Heart right ventricle (tissue), 16 donors: ENCODE data around the gene TMEM167B. TPM values are rescaled to one million over a fixed set of nuclear protein-coding genes. Genes with fewer than 3 reads are reported as not detected.
A peak's percentile ranks its signal among the peaks of the same experiment; 100 is the strongest.

Experiments
- ATAC-seq, 8 donors: fragments of 200-7000 bp; cut with Tn5 transposase; one replicate each; pipeline ENCODE4 v1.9.1; 2020; ENCODE audit warnings: mild to moderate bottlenecking in 8 of 8, moderate library complexity in 8 of 8, moderate number of reproducible peaks in 1 of 8
- DNase-seq, 2 donors: peaks; one replicate each; pipeline ENCODE4 v3.0.0-alpha.2; 2020
- H3K27ac ChIP-seq, 10 donors: fragments of 200-600 bp; sonication (generic) in 2 of 10; one replicate each; pipeline versions ENCODE4 v1.5.0 to v1.8.0; 2020 to 2022; ENCODE audit warnings: mild to moderate bottlenecking in 3 of 10
- H3K27me3 ChIP-seq, 7 donors: fragments of 200-600 bp; one replicate each; pipeline ENCODE4 v1.8.0; 2021 to 2022; ENCODE audit warnings: mild to moderate bottlenecking in 2 of 7
- H3K36me3 ChIP-seq, 9 donors: fragments of 200-600 bp; sonication (generic) in 1 of 9; one replicate each; pipeline versions ENCODE4 v1.5.0 to v1.8.0; 2020 to 2022; ENCODE audit warnings: mild to moderate bottlenecking in 2 of 9
- H3K4me1 ChIP-seq, 9 donors: fragments of 200-600 bp; sonication (generic) in 1 of 9; one replicate each; pipeline versions ENCODE4 v1.5.0 to v1.8.0; 2020 to 2022; ENCODE audit warnings: mild to moderate bottlenecking in 4 of 9
- H3K4me3 ChIP-seq, 10 donors: fragments of 200-600 bp; sonication (generic) in 2 of 10; one replicate each; pipeline versions ENCODE4 v1.5.0 to v1.8.0; 2020 to 2022; ENCODE audit warnings: mild to moderate bottlenecking in 7 of 10, moderate library complexity in 2 of 10
- H3K9me3 ChIP-seq, 11 donors: fragments of 200-600 bp in 10 of 11; sonication (generic) in 2 of 11; one replicate each; pipeline versions ENCODE4 v1.5.0 to v1.8.0; 2013 to 2022; ENCODE audit warnings: mild to moderate bottlenecking in 2 of 11, control low read depth in 1 of 11, moderate library complexity in 1 of 11
- WGBS, 2 donors: extraction: QIAGEN DNeasy Blood & Tissue Kit; methylation state at CpG; one replicate each; pipeline ENCODE4 v1.1.7; 2013; ENCODE audit warnings: inconsistent platforms in 1 of 2; 5-methylcytosine and 5-hydroxymethylcytosine counted together
- intact Hi-C, 10 donors: fragments of 100-400 bp; cut with DNase I; formaldehyde crosslinking; loops; one replicate each; pipeline versions ENCODE4 v1.11.1 to v1.14.2; 2022
- polyA plus RNA-seq, 2 donors: library from polyadenylated mRNA; stranded (reverse); fragments of 200-250 nt; gene quantifications; one replicate each; pipeline ENCODE4 v1.2.3, GENCODE V29; 2013
- total RNA-seq, 10 donors: library from RNA; stranded (reverse); fragmentation: NEBNext Ultra II Directional in 3 of 10; extraction: Animal tissue kit (Norgen Biotek cat#: 25700) in 3 of 10; gene quantifications; one replicate each; pipeline versions ENCODE4 v1.2.1 to v1.2.4, GENCODE V29; 2021 to 2023
- TF ChIP-seq, protein P1 (sequence below), 9 donors: fragments of 200-600 bp; sonication (generic) in 2 of 9; IDR thresholded peaks; one replicate each; pipeline versions ENCODE4 v1.5.0 to v1.8.0; 2021 to 2022; ENCODE audit warnings: antibody characterized with exemption in 9 of 9, mild to moderate bottlenecking in 5 of 9, moderate library complexity in 1 of 9
- donor health status: Arrhythmogenic right ventricular cardiomyopathy.
- donor health status: ischemic (EF 13 %, LVEDD 7.1; RV severe dilation, severe dysfunction).
- donor health status: healthy with polysubstance abuse.
- donor health status: DM: no; HTN: yes; CAD: no.
- donor health status: DM: no; HTN: no; CAD: no.
- donor health status: ischemic (EF 25% LVEDD 6.9; RV normal size, moderate dysfunction).
- donor health status: ischemic (EF 25% LVEDD 5.7; RV mildly dilated, moderate dysfunction).
- donor health status: healthy.
- donor health status: DM: yes; HTN: yes; CAD: no.
- donor health status: Ischemic cardiomyopathy.
- donor health status: ischemic (EF 35%, LVEDD 5.7; RV mildly dilated, moderate dysfunction).
- donor health status: nonischemic (EF 11% LVEDD 7.7; RV severe dilation, severe dysfunction).
- donor health status: DM: yes; HTN: yes; CAD: no.
- donor health status: PGD.
- donor health status: ischemic (EF 29% LVEDD 5.4; RV normal size, mild dysfunction).
- donor health status: nonischemic (EF 23%, LVEDD 6.1; RV moderate dilation, normal function).

TMEM167B gene
- total and polyA plus RNA-seq, 12 donors, result 12.0 to 52.9 (median 40.5) TPM

DNA sequence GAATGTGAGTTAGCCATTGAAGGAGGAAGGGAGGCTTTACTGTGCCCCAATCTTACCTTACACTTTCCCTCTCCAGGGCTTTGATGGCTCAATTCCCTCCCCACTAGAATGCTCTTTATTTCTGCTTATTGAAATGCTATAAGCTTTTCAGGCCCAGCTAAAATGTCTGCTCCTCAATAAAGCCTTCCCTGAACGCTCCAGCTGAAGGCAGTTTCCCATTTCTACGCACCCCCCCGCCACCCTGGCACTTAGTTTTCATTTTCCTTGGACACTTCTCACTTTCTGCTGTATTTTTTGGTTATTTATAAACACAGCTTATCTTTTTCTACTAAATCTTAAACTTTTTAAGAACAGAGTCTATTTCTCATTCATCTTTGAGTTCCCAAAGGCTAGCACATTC, 7.1 kb upstream of the TMEM167B start:
- TF ChIP-seq, protein P1, sequence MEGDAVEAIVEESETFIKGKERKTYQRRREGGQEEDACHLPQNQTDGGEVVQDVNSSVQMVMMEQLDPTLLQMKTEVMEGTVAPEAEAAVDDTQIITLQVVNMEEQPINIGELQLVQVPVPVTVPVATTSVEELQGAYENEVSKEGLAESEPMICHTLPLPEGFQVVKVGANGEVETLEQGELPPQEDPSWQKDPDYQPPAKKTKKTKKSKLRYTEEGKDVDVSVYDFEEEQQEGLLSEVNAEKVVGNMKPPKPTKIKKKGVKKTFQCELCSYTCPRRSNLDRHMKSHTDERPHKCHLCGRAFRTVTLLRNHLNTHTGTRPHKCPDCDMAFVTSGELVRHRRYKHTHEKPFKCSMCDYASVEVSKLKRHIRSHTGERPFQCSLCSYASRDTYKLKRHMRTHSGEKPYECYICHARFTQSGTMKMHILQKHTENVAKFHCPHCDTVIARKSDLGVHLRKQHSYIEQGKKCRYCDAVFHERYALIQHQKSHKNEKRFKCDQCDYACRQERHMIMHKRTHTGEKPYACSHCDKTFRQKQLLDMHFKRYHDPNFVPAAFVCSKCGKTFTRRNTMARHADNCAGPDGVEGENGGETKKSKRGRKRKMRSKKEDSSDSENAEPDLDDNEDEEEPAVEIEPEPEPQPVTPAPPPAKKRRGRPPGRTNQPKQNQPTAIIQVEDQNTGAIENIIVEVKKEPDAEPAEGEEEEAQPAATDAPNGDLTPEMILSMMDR (IDR thresholded peaks at IDR 0.05), result no peak
- WGBS, 2 donors, result 92 to 96% methylated on average over 3 of the region's 3 CpGs
- intact Hi-C loops, result no loop called here
- no peak for DNase-seq
- Histone ChIP-seq H3K27ac (no peak overlapping the region), H3K4me3 (no peak overlapping the region), H3K4me1 (peaks cover 0 to 15% (median 5%) of the 10 kb centered on the region in 9 donors), H3K27me3 (no peaks in the 10 kb centered on the region), H3K36me3 (no peaks in the 10 kb centered on the region), H3K9me3 (no peaks in the 10 kb centered on the region)
- no peak for ATAC-seq

DNA sequence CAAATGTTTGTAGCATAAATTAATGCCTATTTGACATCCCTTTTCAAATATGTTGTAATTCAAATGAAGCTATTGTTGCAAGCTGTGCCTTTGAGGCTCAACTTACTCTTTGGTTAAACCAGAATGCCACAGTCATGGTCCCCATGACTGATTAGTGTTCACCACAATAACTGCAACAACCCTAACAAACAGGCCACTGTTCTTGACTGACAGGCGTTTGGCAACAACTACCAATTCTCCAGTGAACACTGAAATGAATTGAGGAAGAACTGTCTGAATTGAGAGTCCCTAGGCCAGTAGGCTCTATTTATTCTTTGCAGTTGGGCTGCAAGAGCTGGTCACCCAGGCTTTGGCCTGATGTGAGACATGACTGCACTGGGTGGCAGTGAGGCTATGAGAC, 6.6 kb upstream of the TMEM167B start:
- no peaks in the 10 kb centered on the region for H3K27me3 ChIP-seq
- 64 to 73% methylated on average over 1 of the region's 1 CpG for WGBS, 2 donors
- TF ChIP-seq, protein P1 (IDR thresholded peaks at IDR 0.05), result no peak
- DNase-seq (no peak), ATAC-seq (no peak)
- no peaks in the 10 kb centered on the region for H3K9me3 ChIP-seq
- H3K27ac ChIP-seq, result no peak overlapping the region
- intact Hi-C loops, result no loop called here
- H3K4me1 ChIP-seq, result peaks cover 2 to 17% (median 5%) of the 10 kb centered on the region in 9 donors
- no peaks in the 10 kb centered on the region for H3K36me3 ChIP-seq
- H3K4me3 ChIP-seq, result no peak overlapping the region

DNA sequence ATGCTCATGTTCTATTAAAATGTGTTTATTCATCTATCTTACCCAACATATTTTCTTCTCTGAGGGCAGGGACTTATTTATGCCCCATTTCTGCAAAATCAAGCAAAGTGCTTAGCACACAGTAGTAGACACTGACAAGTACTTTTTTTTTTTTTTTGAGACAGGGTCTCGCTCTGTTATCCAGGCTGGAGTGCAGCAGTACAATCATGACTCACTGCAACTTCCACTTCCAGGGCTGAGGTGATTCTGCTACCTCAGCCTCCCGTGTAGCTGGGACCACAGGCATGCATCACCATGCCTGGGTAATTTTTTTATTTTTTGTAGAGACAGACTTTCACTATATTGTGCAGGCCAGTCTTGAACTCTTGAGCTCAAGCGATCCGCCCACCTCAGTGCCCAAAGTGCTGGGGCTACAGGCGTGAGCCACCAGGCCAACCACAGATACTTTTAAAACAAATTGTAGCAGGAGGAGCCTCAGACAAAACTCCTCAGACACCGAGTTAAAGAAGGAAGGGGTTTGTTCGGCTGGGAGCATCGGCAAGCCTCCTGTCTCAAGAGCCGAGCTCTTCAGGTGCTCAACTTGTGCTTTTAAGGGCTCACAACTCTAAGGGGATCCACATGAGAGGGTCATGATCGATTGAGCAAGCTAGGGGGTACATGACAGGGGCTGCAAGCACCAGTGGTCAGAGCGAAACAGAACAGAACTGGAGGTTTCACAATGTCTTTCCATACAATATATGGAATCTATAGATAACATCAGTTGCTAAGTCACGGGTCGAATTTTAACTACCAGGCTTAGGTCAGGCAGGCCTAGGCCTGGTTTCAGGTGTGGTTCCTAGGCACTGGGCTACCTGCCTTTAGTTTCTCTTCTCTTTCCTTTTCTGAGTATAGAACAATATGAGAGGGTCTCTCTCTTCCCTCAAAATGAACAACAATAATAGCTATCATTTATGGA, 5.7 kb upstream of the TMEM167B start:
- 87 to 90% methylated on average over 13 of the region's 13 CpGs for WGBS, 2 donors
- intact Hi-C loops, result no loop called here
- H3K4me1 ChIP-seq, result peaks cover 0 to 21% (median 10%) of the 10 kb centered on the region in 9 donors
- no peak overlapping the region for H3K4me3 ChIP-seq
- no peaks in the 10 kb centered on the region for H3K9me3 ChIP-seq
- H3K36me3 ChIP-seq, result no peaks in the 10 kb centered on the region
- H3K27ac ChIP-seq, result no peak overlapping the region
- H3K27me3 ChIP-seq, result no peaks in the 10 kb centered on the region
- DNase-seq (no peak), ATAC-seq (no peak)
- TF ChIP-seq, protein P1 (IDR thresholded peaks at IDR 0.05), result no peak

DNA sequence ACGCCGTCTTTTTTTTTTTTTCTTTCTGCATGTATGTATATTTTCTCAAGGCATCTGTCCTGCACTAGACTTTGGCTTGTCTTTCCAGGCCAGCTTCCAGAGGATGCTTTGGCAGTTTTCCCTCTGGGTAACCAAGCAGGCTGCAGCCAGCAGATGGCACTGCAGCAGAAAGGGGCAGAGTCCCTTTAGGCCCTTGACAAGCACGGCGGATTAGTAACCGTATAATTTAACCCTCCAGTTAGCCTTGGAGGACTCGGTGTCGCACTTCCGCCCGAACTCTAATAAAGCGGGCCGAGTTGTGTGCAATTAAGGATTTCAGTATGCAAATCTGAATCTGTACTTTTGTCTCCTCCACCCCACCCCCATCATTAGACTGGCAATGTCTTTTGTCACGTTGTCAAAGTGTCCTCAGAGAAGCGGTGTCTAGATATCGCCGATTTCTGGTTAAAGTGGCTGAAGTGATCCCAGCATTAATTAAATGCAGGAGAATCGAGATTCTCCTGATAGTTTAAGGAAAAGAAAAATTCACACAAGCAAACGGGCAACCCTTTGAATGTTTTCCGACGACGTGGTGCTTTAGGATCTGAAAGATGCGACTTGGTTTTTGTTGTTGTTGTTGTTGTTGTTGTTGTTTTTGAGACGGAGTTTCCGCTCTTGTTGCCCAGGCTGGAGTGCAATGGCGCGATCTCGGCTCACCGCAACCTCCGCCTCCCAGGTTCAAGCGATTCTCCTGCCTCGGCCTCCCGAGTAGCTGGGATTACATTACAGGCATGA, 1.1 kb upstream of the TMEM167B start:
- Histone ChIP-seq H3K27ac (peak overlapping the region in 9 of 10 donors; percentile 26 to 100 (median 98)), H3K4me3 (peak overlapping the region in 9 of 10 donors; percentile 68 to 89 (median 81)), H3K9me3 (no peaks in the 10 kb centered on the region), H3K27me3 (no peaks in the 10 kb centered on the region), H3K4me1 (peaks cover 6 to 48% (median 31%) of the 10 kb centered on the region in 9 donors), H3K36me3 (peaks cover 0 to 20% (median 5%) of the 10 kb centered on the region in 9 donors)
- intact Hi-C loops, result loop anchor here in 4 of 10 donors (1.0 to 10.0 kb wide), 5 partner anchors 11 to 305 kb away; partner anchors contain the start of genes WDR47 (in 3 of the 4), SORT1 (in 1 of the 4) and TAF13 (in 1 of the 4)
- DNase-seq (peak; percentile 64 to 69), ATAC-seq (peak in 6 of 8 donors; percentile 24 to 55 (median 36))
- TF ChIP-seq, protein P1 (IDR thresholded peaks at IDR 0.05), result peak in 7 of 9 donors; percentile 33 to 66 (median 55)
- WGBS, 2 donors, result 46 to 73% methylated on average over 31 of the region's 31 CpGs
